NK-92 (cell line): Measurements from ENCODE around the gene ATMIN.

Experiments used
- DNase-seq: peaks from one replicate; lab custom pipeline; 2025; ENCODE audit not compliant: unreplicated experiment; lab: John Stamatoyannopoulos, UW

The ATMIN gene

GRCh38 chr16:81004646-81005353 lies 30.8 kb upstream of the ATMIN start:
- DNase-seq: no peak

GRCh38 chr16:81005610-81006161 lies 30.0 kb upstream of the ATMIN start:
- no peak for DNase-seq

GRCh38 chr16:81006211-81006812 lies 29.3 kb upstream of the ATMIN start:
- no peak for DNase-seq

GRCh38 chr16:81006813-81007695 lies 28.6 kb upstream of the ATMIN start, which contains the start of the genes CENPN and CMC2:
TSS of gene CENPN (plus strand) at chr16:81007214. CDS start at chr16:81011940, 4,726 bp downstream.
TSS of gene CMC2 (minus strand) at chr16:81006885. CDS start at chr16:80997394, 9,491 bp downstream.
- peak; percentile 78 for DNase-seq

- DNase-seq: no peak
Observed at GRCh38 chr16:81008505-81008789, 27.2 kb upstream of the ATMIN start.

- no peak for DNase-seq
Observed at GRCh38 chr16:81012974-81013373, 22.7 kb upstream of the ATMIN start.

GRCh38 chr16:81014672-81015071 lies 21.0 kb upstream of the ATMIN start:
- no peak for DNase-seq

- DNase-seq: no peak
Observed at GRCh38 chr16:81018496-81018895, 17.1 kb upstream of the ATMIN start.

- no peak for DNase-seq
Observed at GRCh38 chr16:81026429-81026828, 9.2 kb upstream of the ATMIN start.

GRCh38 chr16:81029930-81030604 lies 5.6 kb upstream of the ATMIN start:
- DNase-seq: no peak

- no peak for DNase-seq
Observed at GRCh38 chr16:81035975-81036750, 521 bp downstream of the ATMIN start.

- DNase-seq: no peak
Observed at GRCh38 chr16:81036751-81037350, 1.2 kb downstream of the ATMIN start.

- no peak for DNase-seq
Observed at GRCh38 chr16:81040131-81040530, 4.5 kb downstream of the ATMIN start.

- no peak for DNase-seq
Observed at GRCh38 chr16:81040842-81041241, 5.2 kb downstream of the ATMIN start.

GRCh38 chr16:81041696-81042095 lies 6.1 kb downstream of the ATMIN start:
- DNase-seq: no peak

- DNase-seq: no peak
Observed at GRCh38 chr16:81042821-81043220, 7.2 kb downstream of the ATMIN start.

GRCh38 chr16:81053761-81054160 lies 18.1 kb downstream of the ATMIN start:
- no peak for DNase-seq

- DNase-seq: no peak
Observed at GRCh38 chr16:81060576-81061306, 25.1 kb downstream of the ATMIN start.

- DNase-seq: no peak
Observed at GRCh38 chr16:81061307-81061640, 25.6 kb downstream of the ATMIN start.
